Activated naive CD4-positive, alpha-beta T cell treated with anti-CD3 and anti-CD28 coated beads for 36 hours (primary cell): ENCODE measurements around the gene TMEM101. TPM values are rescaled to one million over a fixed set of nuclear protein-coding genes. Genes with fewer than 3 reads are reported as not detected.
A peak's percentile ranks its signal among the peaks of the same experiment; 100 is the strongest.

Experiments
- CTCF ChIA-PET: fragments of 350-600 bp; sonication (Branson Sonifier 250); formaldehyde crosslinking; loops from one replicate; lab custom pipeline; 2021; ENCODE audit warnings: antibody characterized with exemption; lab: Charles Lee
- DNase-seq: peaks from one replicate; pipeline ENCODE4 v3.0.0-alpha.2; 2020
- H3K27ac Mint-ChIP-seq: one replicate; pipeline ENCODE4 v1.8.0; 2021; ENCODE audit warnings: mild to moderate bottlenecking, mixed read lengths
- H3K27me3 Mint-ChIP-seq: one replicate; pipeline ENCODE4 v1.8.0; 2021; ENCODE audit warnings: low read depth, mixed read lengths
- H3K36me3 Mint-ChIP-seq: one replicate; pipeline ENCODE4 v1.8.0; 2021; ENCODE audit warnings: low read depth, mixed read lengths
- H3K4me1 Mint-ChIP-seq: one replicate; pipeline ENCODE4 v1.8.0; 2021; ENCODE audit warnings: low read depth, mixed read lengths
- H3K4me3 Mint-ChIP-seq: one replicate; pipeline ENCODE4 v1.8.0; 2021; ENCODE audit warnings: mild to moderate bottlenecking, moderate library complexity, mixed read lengths
- H3K9me3 Mint-ChIP-seq: one replicate; pipeline ENCODE4 v1.8.0; 2021; ENCODE audit warnings: mixed read lengths
- intact Hi-C: fragments of 100-400 bp; cut with micrococcal nuclease; formaldehyde crosslinking; loops from one replicate; pipeline ENCODE4 v1.15.1; 2023
- total RNA-seq, 2 experiments: library from RNA; stranded (reverse); gene quantifications; one replicate each; pipeline ENCODE4 v1.2.3, GENCODE V29; 2021

The TMEM101 gene
- total RNA-seq, 2 experiments from 2014 or later, result 25.6 to 26.7 TPM

- Mint-ChIP-seq H3K27ac (no peak overlapping the region), H3K4me3 (peak overlapping the region; percentile 39), H3K36me3 (no peaks in the 10 kb centered on the region), H3K9me3 (no peaks in the 10 kb centered on the region), H3K27me3 (peaks cover 8% of the 10 kb centered on the region), H3K4me1 (peaks cover 3% of the 10 kb centered on the region)
- DNase-seq, result no peak
- intact Hi-C loops, result loop anchor here (1.0 to 2.0 kb wide), 3 partner anchors 51 to 117 kb away; no protein-coding TSS in a partner anchor
- CTCF ChIA-PET, result interaction anchor here (1.3 to 5.9 kb wide), 4 partner anchors 13 to 86 kb away, joined by 7 to 51 read pairs (median 12); partner anchors contain the start of gene MPP2
Measured at GRCh38 chr17:43995150-43995471, 19.7 kb downstream of the TMEM101 start.

DNA sequence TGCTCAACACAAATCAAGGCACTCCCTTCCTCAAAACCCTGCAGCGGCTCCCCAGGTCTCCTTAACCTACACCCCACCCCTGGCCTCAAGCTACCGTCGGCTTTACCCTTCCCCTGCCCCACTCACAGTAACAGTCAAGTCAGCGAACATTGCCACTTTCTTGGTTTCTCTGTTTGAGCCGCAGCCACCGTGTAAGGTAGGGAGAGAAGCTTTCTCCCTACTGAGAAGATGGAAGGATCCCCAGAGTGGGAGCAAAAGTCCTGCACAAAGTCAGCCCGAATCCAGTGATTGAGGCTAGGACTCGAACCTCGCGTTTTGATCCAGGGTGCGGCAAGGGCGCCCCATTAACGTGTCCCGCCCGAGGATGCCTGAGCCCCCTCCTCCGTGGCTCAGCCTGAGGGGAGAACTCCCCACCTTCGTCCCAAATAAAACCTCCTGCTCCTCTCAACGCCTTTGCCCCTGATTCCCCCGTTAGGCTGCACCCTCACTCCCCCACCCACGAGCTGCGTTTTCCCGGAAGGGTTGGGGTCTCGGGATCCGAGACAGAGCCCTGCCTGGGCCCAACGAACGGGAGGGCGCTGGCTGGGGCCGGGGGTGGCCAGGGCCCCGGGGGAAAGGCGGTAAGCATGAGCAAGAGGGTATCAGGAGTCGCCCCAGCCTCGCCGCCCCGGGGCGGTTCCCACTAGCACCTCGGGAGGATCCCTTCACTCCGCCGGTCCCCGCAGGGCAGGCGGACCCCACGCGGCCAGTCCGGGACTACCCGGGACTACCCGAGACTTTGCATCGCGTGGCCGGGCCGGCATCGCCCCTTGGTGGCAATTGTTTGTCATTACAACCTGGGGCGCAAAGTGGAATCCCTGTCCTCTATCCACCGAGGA is 20.3 kb downstream of the TMEM101 start:
- DNase-seq, result peak; percentile 75
- H3K36me3 Mint-ChIP-seq, result no peaks in the 10 kb centered on the region
- H3K27me3 Mint-ChIP-seq, result peaks cover 8% of the 10 kb centered on the region
- H3K4me1 Mint-ChIP-seq, result peaks cover 3% of the 10 kb centered on the region
- no peaks in the 10 kb centered on the region for H3K9me3 Mint-ChIP-seq
- intact Hi-C loops, result loop anchor here (1.0 to 2.0 kb wide), 3 partner anchors 50 to 116 kb away; no protein-coding TSS in a partner anchor
- H3K27ac Mint-ChIP-seq, result no peak overlapping the region
- H3K4me3 Mint-ChIP-seq, result peak overlapping the region; percentile 39
- CTCF ChIA-PET, result interaction anchor here (0.6 to 5.9 kb wide), 8 partner anchors 15 to 116 kb away, joined by 3 to 51 read pairs (median 6); partner anchors contain the start of gene MPP2

GRCh38 chr17:43992641-43993040 is 22.1 kb downstream of the TMEM101 start:
- no peak for DNase-seq
- intact Hi-C loops, result no loop called here
- CTCF ChIA-PET, result interaction anchor here (1.2 to 5.9 kb wide), 2 partner anchors 48 to 89 kb away, joined by 3 to 51 read pairs; no protein-coding TSS in a partner anchor
- Mint-ChIP-seq H3K27ac (no peak overlapping the region), H3K9me3 (no peaks in the 10 kb centered on the region), H3K36me3 (no peaks in the 10 kb centered on the region), H3K4me3 (no peak overlapping the region), H3K4me1 (peaks cover 3% of the 10 kb centered on the region), H3K27me3 (peaks cover 10% of the 10 kb centered on the region)

- DNase-seq, result no peak
- Mint-ChIP-seq H3K4me1 (no peaks in the 10 kb centered on the region), H3K27ac (no peak overlapping the region), H3K36me3 (no peaks in the 10 kb centered on the region), H3K9me3 (no peaks in the 10 kb centered on the region), H3K27me3 (peaks cover 20% of the 10 kb centered on the region), H3K4me3 (no peak overlapping the region)
- intact Hi-C loops, result no loop called here
- CTCF ChIA-PET, result interaction anchor here (0.7 to 1.4 kb wide), 3 partner anchors 44 to 80 kb away, joined by 3 to 4 read pairs (median 3); no protein-coding TSS in a partner anchor
Measured at GRCh38 chr17:43988301-43988700, 26.5 kb downstream of the TMEM101 start.

DNA sequence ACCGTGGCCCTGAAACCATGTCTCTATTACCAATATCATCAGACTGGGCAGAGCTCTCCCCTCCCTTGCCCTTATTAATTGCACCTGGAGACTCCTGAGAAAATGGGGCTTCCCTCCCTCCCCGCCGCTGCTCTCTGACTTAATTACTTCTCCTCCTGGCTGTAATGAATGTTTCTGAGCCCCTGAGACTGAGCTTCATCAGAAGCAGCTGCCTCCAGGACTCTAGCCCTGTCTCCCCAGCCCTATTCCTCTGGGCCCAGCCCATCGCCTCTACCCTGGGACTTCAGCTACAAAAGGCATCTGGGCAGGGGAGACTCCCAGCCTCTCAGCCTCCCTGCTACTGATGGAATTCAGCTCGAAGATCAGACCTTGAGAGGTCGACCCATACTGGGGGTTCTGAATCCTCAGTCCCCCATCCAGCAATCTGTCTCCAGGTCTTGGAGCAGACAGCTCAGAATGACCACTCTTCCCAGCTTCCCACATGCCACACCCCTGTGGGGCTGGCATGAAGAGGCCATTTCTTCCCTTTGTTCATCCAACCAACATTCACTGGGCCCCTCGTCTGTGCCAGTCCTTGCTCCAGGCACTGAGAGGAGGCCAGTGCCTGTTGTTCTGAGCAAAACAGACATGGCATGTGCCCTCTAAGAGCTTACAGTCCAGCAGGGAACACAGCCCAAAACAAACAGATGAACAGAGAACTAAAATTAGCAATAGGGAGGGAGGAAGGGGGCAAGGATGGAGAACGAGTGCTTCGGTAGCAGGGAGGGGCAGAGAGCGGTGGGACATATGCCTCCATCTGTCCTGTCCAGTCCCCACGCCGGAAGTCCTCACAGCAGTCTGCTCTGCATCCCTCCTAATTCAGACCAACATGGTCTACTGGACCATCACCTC is 27.4 kb downstream of the TMEM101 start:
- DNase-seq, result no peak
- no peaks in the 10 kb centered on the region for H3K9me3 Mint-ChIP-seq
- H3K4me3 Mint-ChIP-seq, result no peak overlapping the region
- H3K4me1 Mint-ChIP-seq, result no peaks in the 10 kb centered on the region
- H3K36me3 Mint-ChIP-seq, result no peaks in the 10 kb centered on the region
- no peak overlapping the region for H3K27ac Mint-ChIP-seq
- peaks cover 27% of the 10 kb centered on the region for H3K27me3 Mint-ChIP-seq
- intact Hi-C loops, result no loop called here
- CTCF ChIA-PET, result interaction anchor here (1.2 to 1.5 kb wide), 3 partner anchors 44 to 109 kb away, joined by 3 to 5 read pairs (median 3); no protein-coding TSS in a partner anchor

DNA sequence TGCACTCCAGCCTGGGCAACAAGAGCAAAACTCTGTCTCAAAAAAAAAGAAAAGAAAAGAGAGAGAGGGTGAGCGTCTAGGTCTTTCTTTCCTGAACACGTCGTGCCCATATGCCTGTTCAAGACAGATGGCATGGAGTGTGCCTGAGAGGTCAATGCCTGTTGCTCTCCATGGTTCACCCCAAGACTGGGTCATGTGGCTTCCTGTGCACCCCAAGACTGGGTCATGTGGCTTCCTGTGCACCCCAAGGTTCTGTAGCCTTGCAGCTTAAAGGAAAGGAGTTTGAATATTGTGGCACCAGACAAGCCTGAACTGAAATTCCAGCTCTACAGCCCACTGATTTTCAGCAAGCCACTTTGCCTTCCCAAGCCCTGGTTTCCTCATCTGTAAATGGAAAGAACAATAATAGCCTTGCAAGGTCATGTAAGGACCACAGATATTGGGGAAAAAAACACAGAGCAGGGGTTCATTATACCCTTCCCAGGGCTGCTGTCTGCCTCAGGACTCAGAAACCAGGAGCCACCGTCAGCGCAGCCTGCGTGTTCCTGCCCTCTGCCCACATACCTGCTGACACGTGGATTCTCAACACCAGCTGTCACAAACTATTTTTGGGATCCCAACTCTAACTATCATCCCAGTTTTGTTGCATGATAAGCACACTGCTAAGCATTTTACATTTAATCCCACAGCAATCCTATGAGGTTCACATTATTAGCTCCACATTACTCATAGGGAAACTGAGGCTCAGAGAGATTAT is 28.4 kb downstream of the TMEM101 start:
- H3K27me3 Mint-ChIP-seq, result peaks cover 34% of the 10 kb centered on the region
- no peaks in the 10 kb centered on the region for H3K4me1 Mint-ChIP-seq
- H3K27ac Mint-ChIP-seq, result no peak overlapping the region
- CTCF ChIA-PET, result interaction anchor here (1.2 to 1.5 kb wide), 2 partner anchors 43 to 108 kb away, joined by 3 to 5 read pairs; no protein-coding TSS in a partner anchor
- DNase-seq, result no peak
- H3K9me3 Mint-ChIP-seq, result no peaks in the 10 kb centered on the region
- H3K4me3 Mint-ChIP-seq, result no peak overlapping the region
- H3K36me3 Mint-ChIP-seq, result no peaks in the 10 kb centered on the region
- intact Hi-C loops, result no loop called here

DNA sequence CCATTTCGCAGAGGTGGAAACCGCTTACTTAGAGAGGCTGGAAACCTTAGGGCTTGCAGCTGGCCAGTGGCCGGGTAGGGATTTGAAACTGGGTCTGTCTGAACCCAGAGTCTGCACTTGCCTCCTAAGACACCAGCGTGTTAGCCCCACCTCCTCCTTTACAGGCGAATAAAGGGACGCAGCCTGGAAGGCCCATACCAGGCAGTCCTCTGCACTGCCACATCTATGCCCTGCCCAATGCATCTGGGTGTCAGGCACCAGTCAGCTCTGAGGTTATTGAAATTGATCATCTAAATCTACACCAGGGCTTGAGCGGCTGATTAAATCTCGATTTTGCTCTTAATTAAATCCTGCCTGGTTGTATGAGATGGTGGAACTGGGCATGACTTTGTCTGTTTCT is 30.2 kb downstream of the TMEM101 start:
- Mint-ChIP-seq H3K27ac (no peak overlapping the region), H3K36me3 (no peaks in the 10 kb centered on the region), H3K27me3 (peaks cover 34% of the 10 kb centered on the region), H3K4me3 (no peak overlapping the region), H3K9me3 (no peaks in the 10 kb centered on the region), H3K4me1 (no peaks in the 10 kb centered on the region)
- DNase-seq, result no peak
- intact Hi-C loops, result no loop called here
- CTCF ChIA-PET, result interaction anchor here (0.6 kb wide), 1 partner anchor 43 kb away, joined by 3 read pairs; no protein-coding TSS in a partner anchor

DNA sequence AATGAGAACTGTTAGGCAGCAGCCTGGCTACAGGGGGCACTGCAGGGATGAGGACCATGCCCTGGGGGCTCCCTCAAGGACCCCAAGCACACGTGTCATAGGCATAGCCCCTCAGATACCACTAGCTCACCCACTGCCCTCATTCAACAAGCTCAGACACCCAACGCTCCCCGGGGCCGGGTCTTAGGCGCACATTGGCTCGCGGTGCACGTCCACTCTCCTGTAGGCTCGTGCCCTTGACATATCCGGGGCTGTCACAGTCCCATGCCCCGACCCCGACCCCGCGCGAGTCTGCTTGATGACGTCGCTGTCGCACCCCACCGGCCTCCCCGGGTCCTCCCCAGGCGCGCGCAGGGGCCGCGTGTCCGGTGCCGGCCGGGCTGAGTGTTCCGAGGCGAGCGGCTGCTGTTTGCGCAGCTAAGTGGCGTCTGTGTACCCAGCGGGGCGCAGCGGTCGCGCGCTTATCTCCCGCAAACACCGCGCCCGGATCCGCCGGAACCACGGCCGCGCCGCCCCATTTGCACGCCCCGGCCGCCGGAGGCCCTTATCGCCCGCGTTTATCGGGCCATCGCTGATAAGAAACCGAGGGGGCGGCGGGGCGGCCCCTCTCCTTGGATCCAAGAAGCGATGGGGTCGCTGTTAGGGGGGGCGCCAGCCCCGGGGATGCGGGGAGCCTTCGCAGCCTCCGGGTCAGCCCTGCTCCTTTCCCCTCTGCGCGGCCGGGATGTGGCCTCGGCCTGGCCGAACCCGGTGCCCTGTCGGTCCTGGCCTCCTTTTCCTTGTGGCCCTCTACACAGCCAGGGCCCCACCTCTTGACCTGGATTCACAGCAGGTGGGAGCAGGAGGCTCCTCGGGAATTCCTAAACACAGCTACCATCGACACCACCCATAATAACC is 31.0 kb downstream of the TMEM101 start:
- H3K9me3 Mint-ChIP-seq, result no peaks in the 10 kb centered on the region
- CTCF ChIA-PET, result interaction anchor here (0.6 to 1.9 kb wide), 7 partner anchors 9 to 184 kb away, joined by 3 to 7 read pairs (median 3); no protein-coding TSS in a partner anchor
- intact Hi-C loops, result no loop called here
- H3K4me1 Mint-ChIP-seq, result no peaks in the 10 kb centered on the region
- H3K4me3 Mint-ChIP-seq, result peak overlapping the region; percentile 52
- H3K36me3 Mint-ChIP-seq, result no peaks in the 10 kb centered on the region
- peaks cover 34% of the 10 kb centered on the region for H3K27me3 Mint-ChIP-seq
- no peak overlapping the region for H3K27ac Mint-ChIP-seq
- peak; percentile 18 for DNase-seq

DNA sequence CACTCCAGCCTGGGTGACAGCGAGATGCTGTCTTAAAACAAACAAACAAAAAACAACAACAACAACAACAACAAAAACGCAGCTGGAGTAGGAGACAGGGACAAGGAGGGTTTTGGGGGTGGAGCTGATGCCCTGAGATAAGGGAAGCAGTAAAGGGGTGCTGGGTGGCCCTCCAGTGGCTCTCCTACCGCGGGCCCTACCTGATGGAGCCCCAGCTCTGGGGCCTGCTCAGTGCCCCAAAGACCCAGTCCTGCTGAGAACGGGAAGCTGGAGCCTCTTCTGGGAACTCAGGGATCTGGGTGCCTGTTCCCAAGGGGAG is 31.6 kb downstream of the TMEM101 start:
- CTCF ChIA-PET, result interaction anchor here (0.6 to 1.9 kb wide), 9 partner anchors 8 to 185 kb away, joined by 3 to 7 read pairs (median 3); no protein-coding TSS in a partner anchor
- H3K4me3 Mint-ChIP-seq, result peak overlapping the region; percentile 52

GRCh38 chr17:43982171-43982570 is 32.6 kb downstream of the TMEM101 start:
- H3K36me3 Mint-ChIP-seq, result no peaks in the 10 kb centered on the region
- intact Hi-C loops, result no loop called here
- H3K4me3 Mint-ChIP-seq, result no peak overlapping the region
- no peaks in the 10 kb centered on the region for H3K9me3 Mint-ChIP-seq
- H3K4me1 Mint-ChIP-seq, result no peaks in the 10 kb centered on the region
- peaks cover 30% of the 10 kb centered on the region for H3K27me3 Mint-ChIP-seq
- DNase-seq, result no peak
- no peak overlapping the region for H3K27ac Mint-ChIP-seq
- CTCF ChIA-PET, result interaction anchor here (0.6 to 1.9 kb wide), 6 partner anchors 10 to 426 kb away, joined by 3 to 7 read pairs (median 3); no protein-coding TSS in a partner anchor

More for the DNA sequence above, 31.6 kb downstream of the TMEM101 start:
- Mint-ChIP-seq H3K4me1 (no peaks in the 10 kb centered on the region), H3K27me3 (peaks cover 34% of the 10 kb centered on the region), H3K27ac (no peak overlapping the region), H3K9me3 (no peaks in the 10 kb centered on the region), H3K36me3 (no peaks in the 10 kb centered on the region)
- no peak for DNase-seq
- intact Hi-C loops, result no loop called here
